Progenitor cell of endocrine pancreas (in vitro differentiated cells): ENCODE results near the gene METTL25B. TPM values are rescaled to one million over a fixed set of nuclear protein-coding genes. Genes with fewer than 3 reads are reported as not detected.

Source experiments
- DNase-seq: peaks from one replicate; pipeline ENCODE4 v3.0.0; 2021; ENCODE audit warnings: low spot score; ENCODE audit not compliant: unreplicated experiment
- H3K27ac Mint-ChIP-seq: 2 replicates; pipeline ENCODE4 v1.8.0; 2021; ENCODE audit warnings: mild to moderate bottlenecking, moderate library complexity, mixed read lengths
- H3K27me3 Mint-ChIP-seq: 2 replicates; pipeline ENCODE4 v1.8.0; 2021; ENCODE audit warnings: mixed read lengths
- H3K36me3 Mint-ChIP-seq: 2 replicates; pipeline ENCODE4 v1.8.0; 2022; ENCODE audit warnings: mixed read lengths; ENCODE audit not compliant: insufficient read depth
- H3K4me1 Mint-ChIP-seq: 2 replicates; pipeline ENCODE4 v1.8.0; 2021; ENCODE audit warnings: low read depth, mixed read lengths
- H3K4me3 Mint-ChIP-seq: 2 replicates; pipeline ENCODE4 v1.8.0; 2021; ENCODE audit warnings: low read depth, mild to moderate bottlenecking, moderate library complexity, mixed read lengths
- H3K9me3 Mint-ChIP-seq: 2 replicates; pipeline ENCODE4 v1.8.0; 2021; ENCODE audit warnings: low read depth, mixed read lengths
- CTCF ChIP-seq: fragments of 200-600 bp; sonication (generic); IDR thresholded peaks from one replicate; pipeline ENCODE4 v1.5.0; 2021; ENCODE audit warnings: antibody characterized with exemption, mild to moderate bottlenecking; ENCODE audit not compliant: unreplicated experiment
- total RNA-seq: library from RNA; stranded (reverse); gene quantifications from 2 replicates; pipeline ENCODE4 v1.2.1, GENCODE V29; 2021

The METTL25B gene
- total RNA-seq, 1 donor from 2014 or later: 42.4 TPM

- TF ChIP-seq CTCF: no peak
- H3K27me3 Mint-ChIP-seq: peaks cover 11% of the 10 kb centered on the region
- no peaks in the 10 kb centered on the region for H3K9me3 Mint-ChIP-seq
- no peaks in the 10 kb centered on the region for H3K36me3 Mint-ChIP-seq
- H3K4me1 Mint-ChIP-seq: peaks cover 43% of the 10 kb centered on the region
- H3K27ac Mint-ChIP-seq: peak overlapping the region; percentile 86
- peak overlapping the region; percentile 54 for H3K4me3 Mint-ChIP-seq
- DNase-seq: no peak
Observed at GRCh38 chr1:156692441-156692924, 35.8 kb upstream of the METTL25B start.

- Mint-ChIP-seq H3K27ac (peak overlapping the region; percentile 86), H3K27me3 (peaks cover 11% of the 10 kb centered on the region), H3K4me1 (peaks cover 43% of the 10 kb centered on the region), H3K9me3 (no peaks in the 10 kb centered on the region), H3K36me3 (no peaks in the 10 kb centered on the region), H3K4me3 (peak overlapping the region; percentile 47)
- no peak for TF ChIP-seq CTCF
- peak; percentile 81 for DNase-seq
Observed at GRCh38 chr1:156692925-156693847, 35.1 kb upstream of the METTL25B start.

GRCh38 chr1:156693848-156694689 lies 34.2 kb upstream of the METTL25B start:
- H3K4me3 Mint-ChIP-seq: no peak overlapping the region
- no peak for DNase-seq
- H3K36me3 Mint-ChIP-seq: peaks cover 4% of the 10 kb centered on the region
- H3K27ac Mint-ChIP-seq: peak overlapping the region; percentile 86
- H3K4me1 Mint-ChIP-seq: peaks cover 41% of the 10 kb centered on the region
- TF ChIP-seq CTCF: no peak
- H3K9me3 Mint-ChIP-seq: no peaks in the 10 kb centered on the region
- peaks cover 11% of the 10 kb centered on the region for H3K27me3 Mint-ChIP-seq

- Mint-ChIP-seq H3K4me1 (peaks cover 37% of the 10 kb centered on the region), H3K27me3 (peaks cover 9% of the 10 kb centered on the region), H3K36me3 (peaks cover 5% of the 10 kb centered on the region), H3K9me3 (no peaks in the 10 kb centered on the region), H3K27ac (peak overlapping the region; percentile 67), H3K4me3 (no peak overlapping the region)
- TF ChIP-seq CTCF: no peak
- DNase-seq: no peak
Observed at GRCh38 chr1:156694690-156694962, 33.6 kb upstream of the METTL25B start.

- no peaks in the 10 kb centered on the region for H3K9me3 Mint-ChIP-seq
- DNase-seq: no peak
- H3K4me1 Mint-ChIP-seq: peaks cover 32% of the 10 kb centered on the region
- peak overlapping the region; percentile 46 for H3K27ac Mint-ChIP-seq
- peaks cover 7% of the 10 kb centered on the region for H3K36me3 Mint-ChIP-seq
- no peak for TF ChIP-seq CTCF
- H3K4me3 Mint-ChIP-seq: no peak overlapping the region
- peaks cover 7% of the 10 kb centered on the region for H3K27me3 Mint-ChIP-seq
Observed at GRCh38 chr1:156696755-156697154, 31.5 kb upstream of the METTL25B start.
